HG03457 (cell line): ENCODE results near the gene TMEM106C.

ENCODE experiments used
- ATAC-seq: cut with Tn5 transposase; IDR thresholded peaks from one replicate; pipeline ENCODE4 v1.9.1; 2021; ENCODE audit warnings: moderate number of reproducible peaks; ENCODE audit not compliant: unreplicated experiment

The TMEM106C gene

GRCh38 chr12:48012070-48012469 is 48.7 kb downstream of the TMEM106C start:
- ATAC-seq, result no peak

GRCh38 chr12:48013287-48013686 is 49.9 kb downstream of the TMEM106C start:
- ATAC-seq, result no peak

- no peak for ATAC-seq
Observed at GRCh38 chr12:48015129-48015528, 51.7 kb downstream of the TMEM106C start.

- ATAC-seq, result no peak
Observed at GRCh38 chr12:48015954-48016353, 52.6 kb downstream of the TMEM106C start.

- no peak for ATAC-seq
Observed at GRCh38 chr12:48016373-48017020, 53.1 kb downstream of the TMEM106C start.

GRCh38 chr12:48017496-48017895 is 54.1 kb downstream of the TMEM106C start:
- no peak for ATAC-seq

- no peak for ATAC-seq
Observed at GRCh38 chr12:48017921-48018617, 54.7 kb downstream of the TMEM106C start.
